ENCODE results near the gene FCER2.

GRCh38 chr19:7739211-7739755, 37.4 kb upstream of the FCER2 start:
- TF ChIP-seq CTCF (IDR thresholded peaks at IDR 0.05) (no peak), USF2 (CRISPR knock-in tag; IDR thresholded peaks at IDR 0.05) (no peak), ERG (CRISPR knock-in tag; IDR thresholded peaks at IDR 0.05) (no peak), CREB1 (CRISPR knock-in tag; IDR thresholded peaks at IDR 0.05) (no peak), NR1H2 (CRISPR knock-in tag; IDR thresholded peaks at IDR 0.05) (no peak), NFE2L1 (CRISPR knock-in tag; IDR thresholded peaks at IDR 0.05) (no peak), PRDM15 (CRISPR knock-in tag; IDR thresholded peaks at IDR 0.05) (no peak), CBFB (CRISPR knock-in tag; IDR thresholded peaks at IDR 0.05; ENCODE audit: low read depth) (no peak), ETV6 (CRISPR knock-in tag; IDR thresholded peaks at IDR 0.05) (no peak)

Measured in WTC11 (cell line).